SKM-1 treated with dmso at 0.1 percent for 144 hours (cell line): ENCODE measurements around the gene DHX32.
A peak's percentile ranks its signal among the peaks of the same experiment; 100 is the strongest.

ENCODE experiments used
- DNase-seq: peaks from one replicate; lab custom pipeline; 2025; ENCODE audit not compliant: unreplicated experiment; lab: John Stamatoyannopoulos, UW

DHX32 gene

GRCh38 chr10:125850766-125851731, 30.0 kb downstream of the DHX32 start:
- DNase-seq: no peak

GRCh38 chr10:125849448-125849847, 31.6 kb downstream of the DHX32 start:
- DNase-seq: no peak

GRCh38 chr10:125848857-125849256, 32.2 kb downstream of the DHX32 start:
- no peak for DNase-seq

- DNase-seq: no peak
Observed at GRCh38 chr10:125848371-125848770, 32.7 kb downstream of the DHX32 start.

- no peak for DNase-seq
Observed at GRCh38 chr10:125846894-125847293, 34.2 kb downstream of the DHX32 start.

- no peak for DNase-seq
Observed at GRCh38 chr10:125845617-125846016, 35.5 kb downstream of the DHX32 start.

GRCh38 chr10:125844751-125845221, 36.3 kb downstream of the DHX32 start:
- no peak for DNase-seq

GRCh38 chr10:125843603-125844329, 37.3 kb downstream of the DHX32 start:
- DNase-seq: no peak

GRCh38 chr10:125840955-125841354, 40.1 kb downstream of the DHX32 start:
- DNase-seq: no peak

- no peak for DNase-seq
Observed at GRCh38 chr10:125840406-125840805, 40.7 kb downstream of the DHX32 start.

GRCh38 chr10:125838802-125839575, 42.1 kb downstream of the DHX32 start:
- DNase-seq: no peak

- DNase-seq: no peak
Observed at GRCh38 chr10:125836746-125837145, 44.3 kb downstream of the DHX32 start.

GRCh38 chr10:125828311-125828710, 52.8 kb downstream of the DHX32 start:
- DNase-seq: no peak

- peak; percentile 4 for DNase-seq
Observed at GRCh38 chr10:125827133-125827532, 54.0 kb downstream of the DHX32 start.

- no peak for DNase-seq
Observed at GRCh38 chr10:125824736-125825135, 56.4 kb downstream of the DHX32 start.

GRCh38 chr10:125823663-125824251, 57.3 kb downstream of the DHX32 start:
- DNase-seq: no peak

- peak; percentile 95 for DNase-seq
Observed at GRCh38 chr10:125822878-125823662, 58.0 kb downstream of the DHX32 start, which contains the start of the genes BCCIP and UROS. TSS of gene BCCIP (plus strand) at chr10:125823546. CDS start at chr10:125823558, 12 bp downstream. TSS of gene UROS (minus strand) at chr10:125823258. CDS start at chr10:125816499, 6,759 bp downstream.

- DNase-seq: no peak
Observed at GRCh38 chr10:125820701-125821100, 60.4 kb downstream of the DHX32 start.

GRCh38 chr10:125817337-125817946, 63.6 kb downstream of the DHX32 start:
- no peak for DNase-seq
